HG03045 (cell line): ENCODE results near the gene SMYD1.

Experiments
- ATAC-seq: cut with Tn5 transposase; IDR thresholded peaks from one replicate; pipeline ENCODE4 v1.9.1; 2021; ENCODE audit warnings: mild to moderate bottlenecking, moderate library complexity; ENCODE audit not compliant: unreplicated experiment

SMYD1 gene

DNA sequence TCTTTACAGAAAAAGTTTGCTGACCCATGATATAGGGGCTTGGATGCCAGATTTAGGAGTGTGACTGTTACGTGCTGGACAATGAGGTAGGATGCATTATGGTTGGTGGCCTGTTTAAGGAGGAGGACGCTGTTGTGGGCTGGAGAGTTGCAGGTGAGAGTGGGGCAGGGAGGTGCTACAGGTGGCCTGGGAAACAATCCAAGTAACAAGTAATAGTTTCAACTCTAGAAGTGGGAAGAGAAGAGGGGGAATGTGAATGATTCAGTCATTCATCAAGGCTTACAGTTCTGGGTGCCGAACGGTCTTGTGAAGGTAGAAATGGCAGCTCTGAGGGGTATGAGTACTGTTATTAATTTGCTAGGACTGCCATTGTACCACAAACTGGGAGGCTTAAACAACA, 54.1 kb downstream of the SMYD1 start:
- no peak for ATAC-seq

DNA sequence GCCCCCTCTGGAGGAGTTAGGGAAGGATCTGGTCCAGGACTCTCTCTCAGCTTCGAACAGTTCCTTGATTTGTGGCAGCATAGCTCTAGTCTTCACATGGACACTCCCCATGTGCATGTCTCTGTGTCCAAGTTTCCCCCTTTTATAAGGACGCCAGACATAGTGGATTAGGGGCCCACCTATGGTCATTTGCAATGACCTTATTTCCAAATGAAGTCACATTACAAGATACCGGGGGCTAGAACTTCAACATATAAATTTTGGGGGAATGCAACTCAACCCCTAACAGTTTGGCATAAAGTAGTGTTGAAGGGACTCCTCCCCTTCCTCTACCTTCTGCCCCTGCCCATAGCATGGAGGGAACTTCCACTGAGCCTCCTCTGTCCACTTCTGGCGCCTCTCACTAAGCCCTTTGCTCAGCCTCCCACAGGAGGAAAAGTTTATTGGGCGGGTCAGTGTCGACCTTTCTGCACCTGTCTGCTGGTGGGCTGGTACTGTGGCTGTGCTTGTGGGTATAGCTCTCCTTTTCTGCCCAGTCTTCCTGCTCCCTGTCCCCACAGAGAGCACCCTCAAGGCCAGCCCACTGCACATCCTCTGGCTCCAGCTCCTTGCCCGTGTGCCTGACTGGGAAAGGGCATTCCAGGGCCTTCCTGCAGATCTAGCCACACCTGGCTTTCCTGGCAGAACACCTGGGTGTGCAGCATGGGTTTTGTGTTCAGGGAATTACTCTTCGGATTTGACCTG, 54.7 kb downstream of the SMYD1 start:
- ATAC-seq = no peak

DNA sequence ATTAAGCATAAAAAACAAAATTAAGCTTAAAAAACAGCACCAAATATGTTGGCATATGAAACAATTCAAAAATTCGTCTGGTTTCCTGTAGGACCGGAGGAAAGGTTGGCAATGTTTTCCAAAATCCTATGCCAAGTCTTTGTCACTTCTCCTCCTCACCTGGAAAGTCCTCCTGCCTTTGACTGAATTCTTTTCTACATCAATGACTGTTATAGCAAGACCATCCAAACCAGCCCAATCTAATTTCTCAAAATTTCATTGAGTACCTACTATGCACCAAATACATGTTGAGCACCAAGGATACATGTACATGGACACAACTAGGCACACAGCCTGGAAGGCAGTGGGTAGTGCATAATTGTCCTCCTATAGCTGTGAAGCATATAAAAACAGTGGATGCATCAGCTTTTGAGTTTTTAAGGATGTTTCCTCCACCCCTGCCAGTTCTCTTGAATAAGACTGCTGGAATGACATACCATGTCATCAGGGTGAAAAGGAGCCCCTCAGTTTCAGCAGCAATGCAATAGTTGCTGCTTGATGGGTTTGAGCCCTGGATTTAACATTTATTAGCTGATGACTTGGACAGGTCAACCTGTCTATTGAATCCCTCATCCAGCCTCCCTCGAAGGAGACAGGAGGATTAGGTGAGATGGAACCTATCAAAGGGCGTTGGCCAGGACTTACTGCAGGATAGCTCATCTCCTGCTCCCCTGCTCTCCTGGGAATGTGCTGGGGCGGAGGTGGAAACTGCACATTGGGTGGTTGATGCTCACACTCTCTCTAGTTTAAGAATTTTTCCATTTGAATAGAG, 55.7 kb downstream of the SMYD1 start:
- no peak for ATAC-seq

DNA sequence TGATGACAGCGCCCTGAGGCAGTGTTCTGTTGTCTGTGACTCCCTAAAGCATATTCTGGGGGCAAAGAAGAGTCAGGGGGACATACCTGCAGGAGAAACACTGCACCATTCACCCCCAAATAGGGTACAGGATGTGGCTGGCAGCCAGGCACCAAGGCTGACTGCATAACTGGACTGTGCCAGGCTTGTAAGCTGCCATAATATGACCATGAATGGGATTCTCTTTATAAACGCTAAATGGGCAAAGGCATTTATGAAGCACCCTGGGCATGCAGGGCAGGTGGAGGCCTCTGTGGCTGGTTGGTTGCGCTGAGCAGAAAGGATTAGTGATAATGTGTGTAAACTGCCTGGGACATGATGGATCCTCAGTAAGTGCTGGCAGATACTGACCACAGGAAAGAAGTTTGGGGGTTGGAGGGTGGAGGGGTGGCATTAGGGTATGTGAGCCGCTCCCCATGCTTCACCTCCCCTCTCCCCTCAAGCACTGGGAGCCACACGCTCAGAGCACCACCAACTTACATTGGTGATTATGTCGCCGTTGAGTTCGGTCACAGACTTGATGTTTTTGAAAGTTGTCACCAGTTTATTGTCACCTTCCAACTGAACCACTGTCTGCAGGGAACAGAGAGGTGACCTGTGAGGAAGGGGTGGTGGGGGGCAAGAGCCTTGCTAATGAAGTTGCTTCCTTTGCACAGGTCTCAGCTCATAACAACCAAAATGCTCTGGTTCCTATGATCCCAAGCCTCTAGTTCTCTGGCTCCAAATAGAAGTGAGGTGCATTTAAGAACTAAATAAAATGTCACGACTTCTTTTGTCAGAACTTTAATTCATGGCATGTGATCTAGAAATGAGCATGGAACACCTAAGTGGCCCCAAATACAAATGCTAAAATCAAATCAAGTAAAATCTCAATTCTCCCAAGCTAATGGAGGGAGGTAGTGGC, 56.6 kb downstream of the SMYD1 start:
- no peak for ATAC-seq

DNA sequence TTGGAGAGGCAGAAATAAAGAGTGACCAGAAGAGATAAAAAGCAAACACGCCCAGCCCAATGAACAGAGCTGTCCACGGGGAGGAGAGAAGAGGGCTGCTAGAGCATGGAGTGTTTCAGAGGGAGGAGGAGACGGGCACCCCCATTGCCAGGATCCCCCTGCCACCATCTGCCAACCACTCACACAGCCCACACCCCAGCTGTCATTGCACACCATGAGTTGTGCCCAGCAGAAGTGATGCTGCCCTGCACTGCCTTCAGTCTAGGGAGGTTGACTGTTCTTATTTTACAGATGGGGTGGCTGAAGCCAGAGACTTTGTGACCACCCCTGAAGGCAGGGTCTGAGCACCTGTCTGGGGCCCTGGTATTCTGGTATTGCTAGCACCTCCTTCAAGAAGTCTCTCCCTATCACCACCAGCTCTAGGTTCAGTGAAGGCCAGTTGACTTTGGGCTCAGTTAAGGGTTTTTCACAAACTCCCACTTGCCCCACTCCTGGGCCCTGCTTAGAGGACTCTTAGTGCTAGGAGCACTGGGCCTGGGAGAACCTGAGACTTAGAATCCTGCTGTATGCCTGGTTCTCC, 57.8 kb downstream of the SMYD1 start:
- ATAC-seq = no peak

- no peak for ATAC-seq
Observed at GRCh38 chr2:88125924-88126771, 58.5 kb downstream of the SMYD1 start.

DNA sequence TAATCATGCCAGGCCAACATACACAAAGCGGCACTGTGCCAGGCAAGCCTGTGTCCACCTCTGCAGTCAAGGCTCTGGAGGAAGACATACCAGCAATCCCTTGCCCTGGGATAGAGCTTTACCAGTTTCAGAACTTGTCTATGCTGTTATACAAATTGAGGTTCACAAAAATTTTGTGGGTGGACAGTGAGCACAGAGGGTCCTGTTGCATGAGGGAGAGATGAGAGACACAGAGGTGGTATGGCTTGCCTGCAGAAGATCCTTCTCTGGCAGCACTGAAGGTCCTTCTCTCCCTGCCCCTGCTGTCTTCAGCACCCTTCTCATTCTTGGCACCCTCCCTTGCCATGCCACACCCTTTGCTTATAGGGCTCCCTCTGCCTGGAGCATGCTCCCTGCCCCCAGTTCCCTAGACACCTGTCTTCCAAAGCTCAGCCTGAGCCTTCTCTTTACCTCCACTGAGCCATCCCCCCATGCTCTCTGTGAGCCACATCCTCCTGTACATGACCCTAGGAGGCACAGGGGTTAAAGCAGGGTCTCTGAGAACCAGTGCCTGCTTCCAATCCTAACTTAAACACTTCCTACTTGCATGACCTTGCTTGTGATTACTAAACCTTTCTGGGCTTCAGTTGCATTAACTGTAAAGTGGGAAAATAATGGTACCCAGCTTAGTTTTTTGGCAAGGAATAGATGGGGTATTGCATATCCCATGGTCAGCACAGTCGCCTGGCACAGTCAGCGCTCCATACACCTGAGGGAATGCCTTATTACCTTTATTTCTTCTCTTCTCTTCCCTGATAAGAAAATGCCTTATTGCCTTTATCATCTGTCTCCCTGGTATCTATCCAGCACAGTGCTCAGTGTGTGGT, 59.4 kb downstream of the SMYD1 start:
- no peak for ATAC-seq

- no peak for ATAC-seq
Observed at GRCh38 chr2:88127638-88127887, 59.9 kb downstream of the SMYD1 start.

GRCh38 chr2:88127888-88128653, 60.4 kb downstream of the SMYD1 start, which contains the start of gene FABP1:
Gene FABP1, minus strand, starts transcription at chr2:88128062. Its CDS starts 45 bp downstream, at chr2:88128017.
- no peak for ATAC-seq

DNA sequence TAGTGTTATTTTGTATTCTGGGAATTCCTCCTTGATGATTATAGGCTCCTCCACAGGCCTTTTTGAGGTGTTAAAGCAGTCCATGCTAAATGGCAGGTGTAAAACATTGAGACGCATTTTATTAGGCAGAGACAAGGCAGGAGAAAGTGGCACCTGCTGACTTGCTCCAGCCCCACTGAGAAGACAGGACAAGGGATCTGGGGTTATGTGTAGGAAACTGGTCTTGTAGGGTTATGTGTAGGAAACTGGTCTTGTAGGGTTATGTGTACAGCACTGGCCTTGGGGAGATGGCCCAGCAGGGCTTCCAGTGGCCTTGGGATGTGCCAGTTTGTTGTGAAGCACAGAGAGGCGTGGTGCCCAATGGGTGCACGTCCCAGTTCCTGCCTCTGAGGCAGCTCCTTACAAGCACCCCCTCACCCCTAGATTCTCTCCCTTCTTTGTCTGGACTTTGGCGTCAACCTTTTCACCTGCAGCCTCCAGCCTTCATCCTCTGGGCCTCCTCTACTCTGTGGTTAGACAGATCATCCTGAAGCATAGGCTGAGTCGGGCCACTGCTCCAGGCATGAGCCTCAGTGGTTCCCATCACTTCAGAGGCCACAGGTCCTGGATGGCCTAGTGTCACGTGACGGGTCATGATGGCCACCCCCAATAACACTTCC, 61.2 kb downstream of the SMYD1 start:
- no peak for ATAC-seq

DNA sequence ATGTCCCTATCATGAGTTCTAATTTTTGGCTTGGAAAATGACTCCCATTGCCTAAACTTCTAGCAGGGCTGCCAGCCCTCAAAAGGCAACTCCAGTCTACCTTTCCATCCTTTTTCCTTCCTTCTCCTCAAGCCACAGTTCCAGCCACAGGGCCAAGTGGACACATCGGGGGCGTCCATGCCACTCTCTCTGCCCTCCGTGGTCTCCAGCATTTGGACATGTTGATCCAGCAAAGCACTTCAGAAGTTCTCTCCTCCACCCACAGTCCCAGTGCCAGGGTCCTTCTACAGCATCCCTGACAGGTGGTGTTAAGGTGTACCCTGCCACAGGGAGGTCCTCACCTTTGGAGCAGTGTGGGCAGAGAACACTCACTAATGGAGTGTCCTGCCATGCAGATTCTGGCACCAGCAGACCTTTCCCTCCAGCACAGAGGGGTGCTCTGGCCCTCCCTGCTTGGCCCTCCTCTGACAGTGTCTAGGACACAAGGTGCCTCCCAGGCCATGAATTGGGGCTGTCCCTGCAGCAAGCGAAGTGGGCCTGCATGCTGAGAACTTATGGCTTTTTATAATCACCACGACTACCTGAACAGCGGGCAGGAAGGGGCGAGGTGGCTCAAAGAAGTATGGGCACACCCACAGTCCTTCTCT, 61.8 kb downstream of the SMYD1 start:
- no peak for ATAC-seq

DNA sequence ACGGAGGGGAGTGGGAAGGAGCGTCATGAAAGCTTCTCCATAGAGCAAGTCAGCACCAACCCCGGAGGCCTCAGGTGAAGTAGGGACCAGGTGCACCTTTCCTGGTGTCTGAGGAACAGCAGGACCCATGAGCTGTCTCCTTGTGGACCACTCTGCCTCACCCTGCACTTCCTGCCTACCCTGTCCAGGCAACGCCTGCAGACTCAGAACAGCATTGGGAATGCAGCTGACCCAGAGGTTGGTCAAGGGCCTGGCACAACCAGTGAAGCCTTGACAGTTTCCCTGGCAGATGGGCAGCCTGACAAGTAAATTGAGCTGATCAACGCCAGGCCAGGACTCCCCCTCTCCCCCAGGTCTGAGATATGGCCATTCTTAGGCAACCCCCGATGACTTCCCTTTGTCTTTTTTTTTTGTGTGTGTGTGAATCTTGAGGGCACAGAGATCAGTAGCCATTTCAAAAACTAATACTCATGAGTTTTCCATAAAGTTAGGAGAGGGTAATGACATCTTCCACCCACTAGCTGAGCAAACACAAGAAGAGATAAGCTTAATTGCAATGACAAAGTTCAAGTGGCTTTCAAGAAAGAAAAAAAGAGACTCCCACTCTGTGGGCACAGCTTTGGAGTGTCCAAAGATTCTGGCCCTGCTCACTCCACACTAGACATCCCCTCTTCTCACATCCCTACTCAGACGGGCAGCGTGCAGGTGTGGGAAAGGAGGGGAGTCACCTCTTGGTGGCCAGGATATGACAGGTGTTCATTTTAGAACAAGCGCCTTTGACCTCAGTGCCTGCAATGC, 63.8 kb downstream of the SMYD1 start:
- no peak for ATAC-seq

DNA sequence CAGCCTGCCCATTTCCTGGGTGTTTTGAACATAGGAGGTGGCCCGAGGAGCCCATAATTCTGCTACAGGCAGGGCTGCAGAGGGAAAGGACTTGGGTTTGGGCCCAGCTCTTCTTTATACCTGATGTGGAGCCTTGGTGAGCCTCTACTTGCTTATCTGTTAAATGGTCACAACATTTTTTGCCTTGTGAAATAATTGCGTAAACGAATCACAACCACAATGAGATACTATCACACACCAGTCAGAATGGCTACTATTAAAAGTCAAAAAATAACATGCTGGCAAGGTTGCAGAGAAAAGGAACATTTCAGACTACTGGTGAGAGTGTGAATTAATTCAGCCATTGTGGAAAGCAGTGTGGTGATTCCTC, 64.4 kb downstream of the SMYD1 start:
- ATAC-seq = no peak

- no peak for ATAC-seq
Observed at GRCh38 chr2:88133875-88134274, 66.2 kb downstream of the SMYD1 start.

- no peak for ATAC-seq
Observed at GRCh38 chr2:88136817-88137216, 69.2 kb downstream of the SMYD1 start.

- no peak for ATAC-seq
Observed at GRCh38 chr2:88137833-88138232, 70.2 kb downstream of the SMYD1 start.

GRCh38 chr2:88139203-88139702, 71.6 kb downstream of the SMYD1 start:
- no peak for ATAC-seq
